Testis (tissue), 2 donors: ENCODE data around the gene SSTR4.

Source experiments
- CTCF ChIP-seq, 3 experiments: fragments of 450-650 bp in 2 of 3; fragments of 200-600 bp in 1 of 3; sonication (generic) in 1 of 3; IDR thresholded peaks; one replicate each; pipeline ENCODE4 v1.5.1; 2016 to 2019; ENCODE audit warnings: antibody characterized with exemption in 3 of 3, mild to moderate bottlenecking in 2 of 3, moderate library complexity in 1 of 3
- POLR2A ChIP-seq: fragments of 450-650 bp; IDR thresholded peaks from one replicate; pipeline ENCODE4 v1.6.1; 2017; ENCODE audit warnings: antibody characterized with exemption, mild to moderate bottlenecking, moderate library complexity

GRCh38 chr20:23068283-23068682, 33.2 kb downstream of the SSTR4 start:
- no peak for TF ChIP-seq CTCF (IDR thresholded peaks at IDR 0.05)
- TF ChIP-seq POLR2A, result no peak
